H1 (cell line): ENCODE measurements around the gene ZNF521. TPM values are rescaled to one million over a fixed set of nuclear protein-coding genes. Genes with fewer than 3 reads are reported as not detected.

Experiments
- CTCF ChIA-PET: fragments of 300-600 bp; sonication (Branson Sonifier 250); formaldehyde crosslinking; loops from one replicate; lab custom pipeline; 2021; ENCODE audit not compliant: partially characterized antibody; lab: Charles Lee
- POLR2A ChIA-PET: fragments of 300-600 bp; sonication (Branson Sonifier 250); formaldehyde crosslinking; loops from one replicate; lab custom pipeline; 2021; ENCODE audit warnings: inconsistent platforms; ENCODE audit not compliant: partially characterized antibody; lab: Charles Lee
- DNase-seq, 2 experiments: peaks; one replicate each; pipeline versions ENCODE4 v3.0.0 to v3.0.0-alpha.2; 2010 to 2022; ENCODE audit warnings: low spot score in 2 of 2, low read depth in 1 of 2, mixed read lengths in 1 of 2
- FAIRE-seq: peaks from 2 replicates; lab custom pipeline; 2011; peaks lifted over from hg19 to GRCh38; lab: Jason Lieb, UNC
- H2AFZ ChIP-seq: 2 replicates; pipeline ENCODE4 v1.8.1; 2012; ENCODE audit warnings: low read length, inconsistent platforms
- H2AK5ac ChIP-seq: 2 replicates; pipeline ENCODE4 v1.6.1; 2013; ENCODE audit warnings: low read depth, low read length
- H2BK120ac ChIP-seq: replicated peaks from 2 replicates; pipeline ENCODE3; 2013; ENCODE audit warnings: low read depth, low read length, inconsistent platforms
- H2BK12ac ChIP-seq: 2 replicates; pipeline ENCODE4 v1.6.1; 2013; ENCODE audit warnings: low read depth, low read length
- H2BK15ac ChIP-seq: 2 replicates; pipeline ENCODE4 v1.6.1; 2013; ENCODE audit warnings: low read length
- H2BK20ac ChIP-seq: 2 replicates; pipeline ENCODE4 v1.6.1; 2013; ENCODE audit warnings: low read length
- H2BK5ac ChIP-seq: 2 replicates; pipeline ENCODE4 v1.6.1; 2013; ENCODE audit warnings: low read depth, low read length
- H3K14ac ChIP-seq: 2 replicates; pipeline ENCODE4 v1.6.1; 2013; ENCODE audit warnings: inconsistent platforms; ENCODE audit not compliant: insufficient read length
- H3K18ac ChIP-seq: 2 replicates; pipeline ENCODE4 v1.6.1; 2013; ENCODE audit warnings: low read length; ENCODE audit errors: extremely low read depth
- H3K23ac ChIP-seq: 2 replicates; pipeline ENCODE4 v1.6.1; 2013; ENCODE audit warnings: inconsistent platforms; ENCODE audit not compliant: insufficient read length
- H3K23me2 ChIP-seq: 2 replicates; pipeline ENCODE4 v1.6.1; 2013; ENCODE audit warnings: low read depth, low read length
- H3K27ac ChIP-seq: 2 replicates; pipeline ENCODE4 v1.6.1; 2011; ENCODE audit warnings: low read depth, low read length, inconsistent platforms
- H3K27me3 ChIP-seq, 4 experiments: replicated peaks in 1 of 4; 1 replicate in 1 of 4; 2 replicates in 3 of 4; pipeline versions ENCODE4 v1.6.1 to v1.8.1; 2011 to 2013; ENCODE audit warnings: low read length in 3 of 4, mild to moderate bottlenecking in 3 of 4, inconsistent platforms in 2 of 4, mixed read lengths in 2 of 4, moderate library complexity in 1 of 4; ENCODE audit not compliant: control insufficient read depth in 3 of 4, insufficient read depth in 3 of 4; ENCODE audit errors: extremely low read depth in 1 of 4
- H3K36me3 ChIP-seq, 4 experiments: 2 replicates each; pipeline versions ENCODE4 v1.6.1 to v1.8.1; 2011 to 2013; ENCODE audit warnings: mild to moderate bottlenecking in 4 of 4, low read length in 3 of 4, moderate library complexity in 2 of 4, control low read depth in 1 of 4, inconsistent platforms in 1 of 4; ENCODE audit not compliant: insufficient read depth in 4 of 4, control insufficient read depth in 2 of 4
- H3K4ac ChIP-seq: replicated peaks from 2 replicates; pipeline ENCODE3; 2013; ENCODE audit warnings: low read length, low read depth, mixed read lengths, inconsistent platforms; ENCODE audit not compliant: insufficient read length
- H3K4me1 ChIP-seq, 4 experiments: replicated peaks in 1 of 4; 1 replicate in 1 of 4; 2 replicates in 3 of 4; pipeline versions ENCODE4 v1.6.1 to v1.8.1; 2011 to 2013; ENCODE audit warnings: low read length in 3 of 4, inconsistent platforms in 2 of 4, mixed read lengths in 1 of 4; ENCODE audit not compliant: insufficient read depth in 4 of 4, control insufficient read depth in 3 of 4
- H3K4me2 ChIP-seq, 2 experiments: 2 replicates each; pipeline versions ENCODE4 v1.6.1 to v1.8.1; 2011 to 2013; ENCODE audit warnings: low read depth in 2 of 2, low read length in 2 of 2, control low read depth in 1 of 2, inconsistent platforms in 1 of 2, mild to moderate bottlenecking in 1 of 2; ENCODE audit not compliant: insufficient read depth in 1 of 2
- H3K4me3 ChIP-seq, 4 experiments: fragments of 200-600, 300-600 bp in 1 of 4; sonication (generic), shearing (Covaris generic), sonication (Bioruptor Twin) in 1 of 4; 2 replicates each; pipeline versions ENCODE4 v1.5.1 to v1.8.1; 2011 to 2016; ENCODE audit warnings: low read length in 4 of 4, low read depth in 3 of 4, control low read depth in 2 of 4, inconsistent platforms in 2 of 4, mild to moderate bottlenecking in 2 of 4, mixed read lengths in 1 of 4, moderate library complexity in 1 of 4; ENCODE audit not compliant: insufficient read depth in 2 of 4; ENCODE audit errors: extremely low read depth in 1 of 4
- H3K56ac ChIP-seq: replicated peaks from 2 replicates; pipeline ENCODE3; 2013; ENCODE audit warnings: low read depth, mild to moderate bottlenecking, mixed read lengths, low read length, inconsistent platforms; ENCODE audit not compliant: insufficient read length
- H3K79me1 ChIP-seq: 2 replicates; pipeline ENCODE4 v1.6.1; 2013; ENCODE audit warnings: low read depth, low read length, control low read depth
- H3K79me2 ChIP-seq, 2 experiments: 2 replicates each; pipeline versions ENCODE4 v1.6.1 to v1.8.1; 2012 to 2013; ENCODE audit warnings: low read length in 2 of 2, mild to moderate bottlenecking in 2 of 2, inconsistent platforms in 1 of 2; ENCODE audit not compliant: insufficient read depth in 2 of 2, control insufficient read depth in 1 of 2
- H3K9ac ChIP-seq, 4 experiments: replicated peaks in 1 of 4; 1 replicate in 1 of 4; 2 replicates in 3 of 4; pipeline versions ENCODE4 v1.6.1 to v1.8.1; 2011 to 2013; ENCODE audit warnings: low read depth in 3 of 4, low read length in 3 of 4, control low read depth in 2 of 4, mild to moderate bottlenecking in 2 of 4, moderate library complexity in 2 of 4, inconsistent platforms in 1 of 4; ENCODE audit errors: extremely low read depth in 1 of 4
- H3K9me3 ChIP-seq, 2 experiments: 2 replicates each; pipeline versions ENCODE4 v1.6.1 to v1.8.1; 2012 to 2013; ENCODE audit warnings: mild to moderate bottlenecking in 2 of 2, moderate library complexity in 2 of 2, control low read depth in 1 of 2, inconsistent platforms in 1 of 2, low read depth in 1 of 2, low read length in 1 of 2, mixed read lengths in 1 of 2; ENCODE audit not compliant: insufficient read depth in 2 of 2
- H4K20me1 ChIP-seq, 2 experiments: replicated peaks in 1 of 2; 2 replicates each; pipeline versions ENCODE3 to v1.8.1; 2011 to 2013; ENCODE audit warnings: inconsistent platforms in 2 of 2, low read length in 2 of 2, mild to moderate bottlenecking in 1 of 2; ENCODE audit not compliant: insufficient read depth in 2 of 2, control insufficient read depth in 1 of 2
- H4K5ac ChIP-seq: 2 replicates; pipeline ENCODE4 v1.6.1; 2013; ENCODE audit warnings: low read length, low read depth, mixed read lengths, inconsistent platforms; ENCODE audit not compliant: insufficient read length
- H4K8ac ChIP-seq: 2 replicates; pipeline ENCODE4 v1.8.0; 2013; ENCODE audit warnings: mild to moderate bottlenecking, moderate library complexity, low read length, inconsistent platforms; ENCODE audit not compliant: insufficient read depth; ENCODE audit errors: extremely low read depth
- H4K91ac ChIP-seq: replicated peaks from 2 replicates; pipeline ENCODE3; 2013; ENCODE audit warnings: low read length, mixed read lengths, inconsistent platforms; ENCODE audit not compliant: insufficient read length
- FOSL1 ChIP-seq: IDR thresholded peaks from 2 replicates; pipeline ENCODE4 v1.6.1; 2011; ENCODE audit warnings: mild to moderate bottlenecking, low read depth, low read length, moderate library complexity; ENCODE audit not compliant: insufficient read depth
- HDAC2 ChIP-seq, 2 experiments: fragments of 300-600 bp in 1 of 2; sonication (generic) in 1 of 2; IDR thresholded peaks; 2 replicates each; pipeline ENCODE4 v1.6.1; 2011 to 2012; ENCODE audit warnings: low read depth in 2 of 2, low read length in 2 of 2, mild to moderate bottlenecking in 2 of 2, moderate library complexity in 2 of 2, borderline replicate concordance in 1 of 2, inconsistent platforms in 1 of 2
- PHF8 ChIP-seq: fragments of 200-600 bp; sonication (generic); conservative IDR thresholded peaks from 2 replicates; pipeline ENCODE4 v1.7.1; 2012; ENCODE audit warnings: low read depth, mild to moderate bottlenecking, inconsistent platforms, low read length, moderate library complexity
- POU5F1 ChIP-seq: IDR thresholded peaks from 2 replicates; pipeline ENCODE4 v1.6.1; 2011; ENCODE audit warnings: low read depth, mild to moderate bottlenecking, low read length, moderate library complexity
- SIN3A ChIP-seq, 2 experiments: IDR thresholded peaks in 1 of 2; conservative IDR thresholded peaks in 1 of 2; 2 replicates each; pipeline ENCODE4 v1.6.1; 2011 to 2012; ENCODE audit warnings: low read length in 2 of 2, improper control_type of control experiment in 1 of 2, low read depth in 1 of 2, mild to moderate bottlenecking in 1 of 2
- SP1 ChIP-seq: IDR thresholded peaks from 2 replicates; pipeline ENCODE4 v1.6.1; 2011; ENCODE audit warnings: low read depth, low read length
- SP4 ChIP-seq: IDR thresholded peaks from 2 replicates; pipeline ENCODE4 v1.6.1; 2012; ENCODE audit warnings: low read length, inconsistent platforms
- SUZ12 ChIP-seq: fragments of 200-600 bp; sonication (generic); IDR thresholded peaks from 2 replicates; pipeline ENCODE4 v1.6.1; 2012; ENCODE audit warnings: mild to moderate bottlenecking, inconsistent platforms, low read length, moderate library complexity, mixed read lengths
- WGBS, 2 experiments: shearing (Covaris generic) in 1 of 2; methylation state at CpG; one replicate each; pipeline versions ENCODE4 v1.1.6 to v1.1.7; 2013 to 2015; ENCODE audit warnings: low lambda C conversion rate in 2 of 2, mixed read lengths in 2 of 2, inconsistent platforms in 1 of 2, low coverage in 1 of 2, missing lambda C conversion rate in 1 of 2; ENCODE audit not compliant: insufficient replicate concordance in 2 of 2, insufficient coverage in 1 of 2, insufficient read length in 1 of 2; ENCODE audit errors: extremely low coverage in 1 of 2, missing lambda C conversion rate in 1 of 2; 5-methylcytosine and 5-hydroxymethylcytosine counted together
- polyA plus RNA-seq, 7 experiments: library from polyadenylated mRNA; depleted of rRNA in 3 of 7; stranded (reverse) in 5 of 7; unstranded in 2 of 7; fragments of >200 nt in 5 of 7; fragments of 200-250 nt in 2 of 7; gene quantifications; 1 replicate in 5 of 7; 2 replicates in 1 of 7; 4 replicates in 1 of 7; pipeline versions ENCODE4 v1.2.1 to v1.2.3, GENCODE V29; 2011 to 2013; ENCODE audit warnings: missing spikeins in 2 of 7, mixed read lengths in 2 of 7
- total RNA-seq: library from RNA; stranded (reverse); fragmentation: NEBNext Ultra II Directional; extraction: Animal tissue kit (Norgen Biotek cat#: 25700); gene quantifications from 2 replicates; pipeline ENCODE4 v1.2.1, GENCODE V29; 2021
- TF ChIP-seq, protein P1 (sequence below): IDR thresholded peaks from 2 replicates; pipeline ENCODE4 v1.6.1; 2011; ENCODE audit warnings: low read depth, mild to moderate bottlenecking, low read length; ENCODE audit not compliant: insufficient read depth

The ZNF521 gene
- total and polyA plus RNA-seq, 2 of the 8 experiments (the other 6 are each of a cell fraction or from before 2014, with no cell fraction given) = 9.5 to 15.8 TPM

DNA sequence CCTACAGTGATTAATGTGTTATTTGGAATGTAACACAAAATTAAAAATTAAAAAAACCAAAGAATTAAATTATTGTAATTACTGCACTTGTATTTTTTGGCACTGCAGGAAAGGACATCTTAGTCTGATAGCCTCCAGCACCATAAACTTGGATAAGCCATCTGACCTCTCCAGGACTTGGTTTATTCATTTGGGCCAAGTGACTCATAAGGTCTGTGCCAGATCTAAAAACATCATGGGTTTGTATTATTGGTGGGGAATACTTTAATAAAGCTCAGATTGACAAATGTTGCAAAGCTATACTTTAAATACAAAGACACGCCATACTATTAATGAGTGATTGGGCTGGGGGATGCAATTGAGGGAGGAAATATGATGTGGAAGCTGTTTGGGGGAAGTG, 225.2 kb downstream of the ZNF521 start:
- Histone ChIP-seq H3K14ac (no peak overlapping the region), H3K9ac (no peak overlapping the region), H3K4me3 (no peak overlapping the region), H3K23ac (no peak overlapping the region), H2AK5ac (no peak overlapping the region), H4K5ac (no peak overlapping the region), H4K8ac (no peak overlapping the region), H2BK5ac (no peak overlapping the region), H3K4me1 (no peaks in the 10 kb centered on the region), H2BK12ac (no peak overlapping the region), H3K36me3 (no peaks in the 10 kb centered on the region), H2BK120ac (no peak overlapping the region), H4K20me1 (peaks cover 0 to 2% of the 10 kb centered on the region in 2 experiments), H4K91ac (no peak overlapping the region), H2BK20ac (no peak overlapping the region), H3K9me3 (no peaks in the 10 kb centered on the region), H3K79me2 (no peaks in the 10 kb centered on the region), H3K27ac (no peak overlapping the region), H2AFZ (no peak overlapping the region), H3K27me3 (no peaks in the 10 kb centered on the region), H3K23me2 (no peaks in the 10 kb centered on the region; the same call in 1 of the 2 replicates), H3K4me2 (no peak overlapping the region), H2BK15ac (no peak overlapping the region)
- POLR2A ChIA-PET = no interaction called here
- CTCF ChIA-PET = no interaction called here
- FAIRE-seq (no peak), DNase-seq (no peak)
- WGBS, 2 experiments = 100% methylated on average over 1 of the region's 1 CpG; no CpG with 5 or more reads in 1 of the 2 experiments
- TF ChIP-seq PHF8 = no peak
- no peak for TF ChIP-seq SP4
- no peak for TF ChIP-seq SUZ12
- no peak for TF ChIP-seq POU5F1
- TF ChIP-seq FOSL1 = no peak
- TF ChIP-seq, protein P1, sequence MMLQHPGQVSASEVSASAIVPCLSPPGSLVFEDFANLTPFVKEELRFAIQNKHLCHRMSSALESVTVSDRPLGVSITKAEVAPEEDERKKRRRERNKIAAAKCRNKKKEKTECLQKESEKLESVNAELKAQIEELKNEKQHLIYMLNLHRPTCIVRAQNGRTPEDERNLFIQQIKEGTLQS = no peak
- TF ChIP-seq SIN3A (conservative IDR thresholded peaks at IDR 0.05 in 1 of 2, IDR thresholded peaks at IDR 0.05 in 1 of 2; ENCODE audit: low read depth in 1 of 2, low read length in 2 of 2) = no peak
- TF ChIP-seq SP1 = no peak
- no peak for TF ChIP-seq HDAC2 (IDR thresholded peaks at IDR 0.05; ENCODE audit: borderline replicate concordance in 1 of 2, low read depth in 2 of 2, low read length in 2 of 2)
- TF ChIP-seq, all 59 proteins: peak for 0
- Histone ChIP-seq H3K79me1 (no peaks in the 10 kb centered on the region), H3K4ac (no peak overlapping the region), H3K18ac (no peak overlapping the region), H3K56ac (no peak overlapping the region)
